OCI-LY1 (cell line): Measurements from ENCODE around the gene PGRMC2.

Experiments used
- EZH2 ChIP-seq: fragments of 200-600 bp; sonication (generic), shearing (Covaris generic); IDR thresholded peaks from 2 replicates; pipeline ENCODE4 v1.8.0; 2017; ENCODE audit warnings: borderline replicate concordance, mixed run types, mild to moderate bottlenecking, antibody characterized with exemption, low read length, moderate library complexity, mixed read lengths
- TF ChIP-seq, protein P1 (sequence below): fragments of 200-600 bp; sonication (generic), shearing (Covaris generic); IDR thresholded peaks from 2 replicates; pipeline ENCODE4 v1.5.1; 2017; ENCODE audit warnings: mild to moderate bottlenecking, antibody characterized with exemption, low read length, moderate library complexity, mixed read lengths

DNA sequence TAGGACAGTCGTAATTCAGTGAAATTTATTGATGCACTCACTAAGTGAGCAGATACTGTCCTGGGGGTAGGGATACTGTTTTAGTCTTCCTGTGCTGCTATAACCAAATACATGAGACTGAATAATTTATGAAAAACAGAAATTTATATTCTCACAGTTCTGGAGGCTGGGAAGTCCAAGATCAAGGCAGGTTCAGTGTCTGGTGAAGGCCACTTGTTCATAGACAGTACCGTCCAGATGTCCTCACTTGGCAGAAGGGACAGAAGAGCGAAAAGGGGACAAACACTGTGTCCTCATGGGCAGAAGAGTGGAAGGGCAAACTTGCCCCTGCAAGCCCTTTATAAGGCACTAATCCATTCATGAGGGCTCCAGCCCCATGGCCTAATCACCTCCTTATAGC lies 45.6 kb downstream of the PGRMC2 start:
- TF ChIP-seq, protein P1, sequence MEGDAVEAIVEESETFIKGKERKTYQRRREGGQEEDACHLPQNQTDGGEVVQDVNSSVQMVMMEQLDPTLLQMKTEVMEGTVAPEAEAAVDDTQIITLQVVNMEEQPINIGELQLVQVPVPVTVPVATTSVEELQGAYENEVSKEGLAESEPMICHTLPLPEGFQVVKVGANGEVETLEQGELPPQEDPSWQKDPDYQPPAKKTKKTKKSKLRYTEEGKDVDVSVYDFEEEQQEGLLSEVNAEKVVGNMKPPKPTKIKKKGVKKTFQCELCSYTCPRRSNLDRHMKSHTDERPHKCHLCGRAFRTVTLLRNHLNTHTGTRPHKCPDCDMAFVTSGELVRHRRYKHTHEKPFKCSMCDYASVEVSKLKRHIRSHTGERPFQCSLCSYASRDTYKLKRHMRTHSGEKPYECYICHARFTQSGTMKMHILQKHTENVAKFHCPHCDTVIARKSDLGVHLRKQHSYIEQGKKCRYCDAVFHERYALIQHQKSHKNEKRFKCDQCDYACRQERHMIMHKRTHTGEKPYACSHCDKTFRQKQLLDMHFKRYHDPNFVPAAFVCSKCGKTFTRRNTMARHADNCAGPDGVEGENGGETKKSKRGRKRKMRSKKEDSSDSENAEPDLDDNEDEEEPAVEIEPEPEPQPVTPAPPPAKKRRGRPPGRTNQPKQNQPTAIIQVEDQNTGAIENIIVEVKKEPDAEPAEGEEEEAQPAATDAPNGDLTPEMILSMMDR, result no peak
- TF ChIP-seq EZH2, result no peak
